ENCODE measurements around the gene CYP2A13. TPM values are rescaled to one million over a fixed set of nuclear protein-coding genes. Genes with fewer than 3 reads are reported as not detected.
"Not testable (repeated sequence)": the region's sequence is repeated elsewhere in the genome, so short reads cannot be mapped to it uniquely, and the experiment has no call there.

CYP2A13 gene
- total RNA-seq, 2 donors from 2014 or later = not detected

- DNase-seq (ENCODE audit: low spot score) = no peak
- Histone ChIP-seq H3K27me3 (no peaks in the 10 kb centered on the region), H3K27ac (no peak overlapping the region), H3K4me3 (no peak overlapping the region), H3K36me3 (no peaks in the 10 kb centered on the region), H3K9me3 (no peaks in the 10 kb centered on the region), H3K4me1 (no peaks in the 10 kb centered on the region)
- TF ChIP-seq CTCF (IDR thresholded peaks at IDR 0.05) = no peak
Observed at GRCh38 chr19:41112728-41113290, 24.6 kb downstream of the CYP2A13 start.

DNA sequence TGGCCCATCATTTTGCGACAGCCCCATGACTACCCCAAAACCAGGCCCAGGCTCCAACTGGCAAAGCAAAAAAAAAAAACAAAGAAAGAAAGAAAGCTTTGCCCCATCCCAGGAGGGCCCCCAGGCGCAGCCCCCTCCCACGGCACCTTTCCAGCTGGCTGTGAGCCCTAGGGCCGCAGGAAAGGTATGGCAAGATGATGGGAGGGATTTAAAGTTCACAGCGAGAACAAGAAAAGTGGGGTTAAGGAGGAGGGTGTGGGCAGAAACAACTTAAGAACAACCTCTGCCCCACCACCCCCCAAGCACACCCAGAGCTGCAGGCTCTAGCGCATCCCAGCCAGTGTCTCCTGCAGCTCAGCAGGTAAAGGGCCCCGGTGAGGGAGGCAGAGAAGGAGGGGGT lies 25.9 kb downstream of the CYP2A13 start, which contains the start of gene CYP2F1:
TSS of gene CYP2F1 (plus strand) at position 301 of the 400 bp plus-strand sequence. CDS start 1,757 bp downstream, outside the sequence.
- no peak within 1 kb of the TSS for H3K27ac ChIP-seq
- TF ChIP-seq CTCF (IDR thresholded peaks at IDR 0.05) = no peak
- H3K9me3 ChIP-seq = no peaks in the 10 kb centered on the region
- H3K4me1 ChIP-seq = no peaks in the 10 kb centered on the region
- no peaks in the 10 kb centered on the region for H3K27me3 ChIP-seq
- H3K4me3 ChIP-seq = no peak within 1 kb of the TSS
- DNase-seq (ENCODE audit: low spot score) = no peak
- no peaks in the 10 kb centered on the region for H3K36me3 ChIP-seq

GRCh38 chr19:41116261-41116660 lies 28.0 kb downstream of the CYP2A13 start:
- no peak for DNase-seq (ENCODE audit: low spot score)
- H3K9me3 ChIP-seq = no peaks in the 10 kb centered on the region
- H3K4me3 ChIP-seq = no peak overlapping the region
- H3K27me3 ChIP-seq = no peaks in the 10 kb centered on the region
- H3K36me3 ChIP-seq = no peaks in the 10 kb centered on the region
- no peak overlapping the region for H3K27ac ChIP-seq
- TF ChIP-seq CTCF (IDR thresholded peaks at IDR 0.05) = no peak
- H3K4me1 ChIP-seq = no peaks in the 10 kb centered on the region

- H3K27me3 ChIP-seq; H3K9me3 ChIP-seq; H3K4me3 ChIP-seq; H3K36me3 ChIP-seq; H3K27ac ChIP-seq; H3K4me1 ChIP-seq; DNase-seq (ENCODE audit: low spot score): not testable (repeated sequence)
Observed at GRCh38 chr19:41120929-41121911, 33.0 kb downstream of the CYP2A13 start.

- H3K27ac ChIP-seq; H3K4me3 ChIP-seq; H3K4me1 ChIP-seq; DNase-seq (ENCODE audit: low spot score); H3K9me3 ChIP-seq; H3K36me3 ChIP-seq; H3K27me3 ChIP-seq: not testable (repeated sequence)
Observed at GRCh38 chr19:41122846-41123245, 34.6 kb downstream of the CYP2A13 start.

GRCh38 chr19:41123716-41124294 lies 35.6 kb downstream of the CYP2A13 start:
- no peaks in the 10 kb centered on the region for H3K36me3 ChIP-seq
- no peak overlapping the region for H3K27ac ChIP-seq
- H3K4me3 ChIP-seq = no peak overlapping the region
- no peaks in the 10 kb centered on the region for H3K9me3 ChIP-seq
- no peak for DNase-seq (ENCODE audit: low spot score)
- no peak for TF ChIP-seq CTCF (IDR thresholded peaks at IDR 0.05)
- no peaks in the 10 kb centered on the region for H3K27me3 ChIP-seq
- no peaks in the 10 kb centered on the region for H3K4me1 ChIP-seq
